ENCODE measurements around the gene C19orf38.

The C19orf38 gene

DNA sequence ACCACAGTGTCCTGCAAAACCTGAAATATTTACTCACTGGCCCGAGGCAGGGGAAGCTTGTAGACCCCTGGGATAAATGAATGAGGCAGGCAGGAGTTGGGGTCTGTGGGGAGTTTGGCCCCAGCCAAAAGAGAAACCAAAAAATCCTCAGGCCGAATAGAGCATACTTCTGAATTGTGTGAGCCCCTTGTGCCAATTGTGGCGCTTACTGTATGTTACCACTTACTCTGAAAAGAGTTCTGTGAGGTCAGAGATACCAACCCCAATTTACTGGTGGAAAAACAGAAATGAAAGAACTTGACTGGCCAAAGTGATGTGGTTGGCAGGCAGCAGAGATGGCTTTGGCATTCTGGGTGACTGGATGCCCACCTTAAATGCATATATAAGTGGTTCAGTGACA lies 30.0 kb downstream of the C19orf38 start:
- TF ChIP-seq, protein P1, sequence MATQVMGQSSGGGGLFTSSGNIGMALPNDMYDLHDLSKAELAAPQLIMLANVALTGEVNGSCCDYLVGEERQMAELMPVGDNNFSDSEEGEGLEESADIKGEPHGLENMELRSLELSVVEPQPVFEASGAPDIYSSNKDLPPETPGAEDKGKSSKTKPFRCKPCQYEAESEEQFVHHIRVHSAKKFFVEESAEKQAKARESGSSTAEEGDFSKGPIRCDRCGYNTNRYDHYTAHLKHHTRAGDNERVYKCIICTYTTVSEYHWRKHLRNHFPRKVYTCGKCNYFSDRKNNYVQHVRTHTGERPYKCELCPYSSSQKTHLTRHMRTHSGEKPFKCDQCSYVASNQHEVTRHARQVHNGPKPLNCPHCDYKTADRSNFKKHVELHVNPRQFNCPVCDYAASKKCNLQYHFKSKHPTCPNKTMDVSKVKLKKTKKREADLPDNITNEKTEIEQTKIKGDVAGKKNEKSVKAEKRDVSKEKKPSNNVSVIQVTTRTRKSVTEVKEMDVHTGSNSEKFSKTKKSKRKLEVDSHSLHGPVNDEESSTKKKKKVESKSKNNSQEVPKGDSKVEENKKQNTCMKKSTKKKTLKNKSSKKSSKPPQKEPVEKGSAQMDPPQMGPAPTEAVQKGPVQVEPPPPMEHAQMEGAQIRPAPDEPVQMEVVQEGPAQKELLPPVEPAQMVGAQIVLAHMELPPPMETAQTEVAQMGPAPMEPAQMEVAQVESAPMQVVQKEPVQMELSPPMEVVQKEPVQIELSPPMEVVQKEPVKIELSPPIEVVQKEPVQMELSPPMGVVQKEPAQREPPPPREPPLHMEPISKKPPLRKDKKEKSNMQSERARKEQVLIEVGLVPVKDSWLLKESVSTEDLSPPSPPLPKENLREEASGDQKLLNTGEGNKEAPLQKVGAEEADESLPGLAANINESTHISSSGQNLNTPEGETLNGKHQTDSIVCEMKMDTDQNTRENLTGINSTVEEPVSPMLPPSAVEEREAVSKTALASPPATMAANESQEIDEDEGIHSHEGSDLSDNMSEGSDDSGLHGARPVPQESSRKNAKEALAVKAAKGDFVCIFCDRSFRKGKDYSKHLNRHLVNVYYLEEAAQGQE (IDR thresholded peaks at IDR 0.05; ENCODE audit: insufficient replicate concordance, low read depth), result no peak
- TF ChIP-seq SPI1 (IDR thresholded peaks at IDR 0.05; ENCODE audit: borderline replicate concordance, low read depth) (no peak), POLR2AphosphoS5 (IDR thresholded peaks at IDR 0.05; ENCODE audit: low read depth) (no peak), GABPA (IDR thresholded peaks at IDR 0.05; ENCODE audit: low read depth) (no peak)
- TF ChIP-seq, protein P2, sequence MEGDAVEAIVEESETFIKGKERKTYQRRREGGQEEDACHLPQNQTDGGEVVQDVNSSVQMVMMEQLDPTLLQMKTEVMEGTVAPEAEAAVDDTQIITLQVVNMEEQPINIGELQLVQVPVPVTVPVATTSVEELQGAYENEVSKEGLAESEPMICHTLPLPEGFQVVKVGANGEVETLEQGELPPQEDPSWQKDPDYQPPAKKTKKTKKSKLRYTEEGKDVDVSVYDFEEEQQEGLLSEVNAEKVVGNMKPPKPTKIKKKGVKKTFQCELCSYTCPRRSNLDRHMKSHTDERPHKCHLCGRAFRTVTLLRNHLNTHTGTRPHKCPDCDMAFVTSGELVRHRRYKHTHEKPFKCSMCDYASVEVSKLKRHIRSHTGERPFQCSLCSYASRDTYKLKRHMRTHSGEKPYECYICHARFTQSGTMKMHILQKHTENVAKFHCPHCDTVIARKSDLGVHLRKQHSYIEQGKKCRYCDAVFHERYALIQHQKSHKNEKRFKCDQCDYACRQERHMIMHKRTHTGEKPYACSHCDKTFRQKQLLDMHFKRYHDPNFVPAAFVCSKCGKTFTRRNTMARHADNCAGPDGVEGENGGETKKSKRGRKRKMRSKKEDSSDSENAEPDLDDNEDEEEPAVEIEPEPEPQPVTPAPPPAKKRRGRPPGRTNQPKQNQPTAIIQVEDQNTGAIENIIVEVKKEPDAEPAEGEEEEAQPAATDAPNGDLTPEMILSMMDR (IDR thresholded peaks at IDR 0.05; ENCODE audit: insufficient read depth, low read length), result no peak
- no peak overlapping the region for H3K4me3 ChIP-seq (replicated peaks; ENCODE audit: insufficient read depth, low read length)
- no peak overlapping the region for H3K27ac ChIP-seq (replicated peaks)
- no peaks in the 10 kb centered on the region for H3K27me3 ChIP-seq (ENCODE audit: insufficient read depth, poor library complexity, severe bottlenecking)
- DNase-seq (ENCODE audit: low read depth in 1 of 2, low spot score in 1 of 2), result no peak

DNA sequence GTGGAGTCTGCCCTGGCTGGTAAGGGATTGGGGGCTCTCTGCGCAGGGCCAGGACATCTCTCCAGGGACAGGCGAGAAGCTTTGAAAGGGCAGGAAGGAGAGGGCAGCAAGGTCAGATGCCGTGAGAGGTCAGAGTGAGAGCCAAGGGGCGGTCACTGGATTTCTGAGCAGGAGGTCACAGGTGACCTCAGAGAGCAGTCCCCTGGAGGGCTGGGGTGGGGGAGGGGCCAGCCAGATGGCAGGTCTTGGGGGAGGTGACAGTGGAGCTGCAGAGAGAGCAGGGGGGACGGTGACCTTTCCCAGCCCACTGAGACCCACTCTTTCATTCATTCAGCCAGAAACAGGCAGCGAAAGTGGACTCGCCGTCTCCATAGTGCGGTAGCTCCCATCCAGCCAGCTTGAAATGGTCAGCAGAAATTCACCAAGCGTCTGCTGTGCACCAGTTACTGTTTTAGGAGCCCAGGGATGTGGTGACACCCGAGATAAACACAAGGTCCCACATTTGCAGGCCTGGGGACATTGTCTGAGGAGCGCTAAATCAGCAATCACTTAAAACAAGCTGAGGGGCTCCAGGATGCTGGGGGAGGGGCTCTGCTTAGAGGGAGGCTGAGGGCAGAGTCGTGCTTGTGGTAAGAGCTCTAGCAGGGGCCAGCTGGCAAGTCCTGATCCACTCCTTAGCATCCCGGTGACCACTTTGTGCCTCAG lies 33.3 kb downstream of the C19orf38 start:
- Histone ChIP-seq H3K27ac (replicated peaks) (no peak overlapping the region), H3K4me3 (replicated peaks; ENCODE audit: insufficient read depth, low read length) (no peak overlapping the region), H3K27me3 (ENCODE audit: insufficient read depth, poor library complexity, severe bottlenecking) (no peaks in the 10 kb centered on the region)
- TF ChIP-seq POLR2AphosphoS5 (IDR thresholded peaks at IDR 0.05; ENCODE audit: low read depth) (no peak), GABPA (IDR thresholded peaks at IDR 0.05; ENCODE audit: low read depth) (no peak), SPI1 (IDR thresholded peaks at IDR 0.05; ENCODE audit: borderline replicate concordance, low read depth) (no peak)
- TF ChIP-seq, protein P2 (IDR thresholded peaks at IDR 0.05; ENCODE audit: insufficient read depth, low read length), result no peak
- TF ChIP-seq, protein P1 (IDR thresholded peaks at IDR 0.05; ENCODE audit: insufficient replicate concordance, low read depth), result no peak
- DNase-seq (ENCODE audit: low read depth in 1 of 2, low spot score in 1 of 2), result no peak

DNA sequence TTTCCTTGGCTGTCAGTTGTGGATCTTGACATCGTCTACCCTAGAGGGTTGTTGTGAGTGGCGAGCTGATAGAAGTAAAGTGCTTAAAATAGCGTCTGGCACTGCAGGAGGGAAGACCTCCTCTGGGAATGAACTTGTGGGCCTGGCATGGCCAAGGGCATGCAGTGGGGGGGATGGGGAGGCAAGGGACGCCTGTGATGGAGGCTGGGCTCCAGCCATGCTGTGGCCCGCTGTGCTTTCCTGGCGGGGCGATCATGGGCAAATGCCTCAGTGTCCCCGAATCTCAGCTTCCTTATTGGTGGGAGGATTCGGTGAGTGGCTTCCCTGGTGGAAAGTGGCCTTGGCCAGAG lies 33.9 kb downstream of the C19orf38 start:
- no peak for TF ChIP-seq POLR2AphosphoS5 (IDR thresholded peaks at IDR 0.05; ENCODE audit: low read depth)
- no peak for TF ChIP-seq SPI1 (IDR thresholded peaks at IDR 0.05; ENCODE audit: borderline replicate concordance, low read depth)
- TF ChIP-seq, protein P1 (IDR thresholded peaks at IDR 0.05; ENCODE audit: insufficient replicate concordance, low read depth), result no peak
- TF ChIP-seq, protein P2 (IDR thresholded peaks at IDR 0.05; ENCODE audit: insufficient read depth, low read length), result no peak
- TF ChIP-seq GABPA (IDR thresholded peaks at IDR 0.05; ENCODE audit: low read depth), result no peak
- no peak for DNase-seq (ENCODE audit: low read depth in 1 of 2, low spot score in 1 of 2)
- Histone ChIP-seq H3K27ac (replicated peaks) (no peak overlapping the region), H3K27me3 (ENCODE audit: insufficient read depth, poor library complexity, severe bottlenecking) (no peaks in the 10 kb centered on the region), H3K4me3 (replicated peaks; ENCODE audit: insufficient read depth, low read length) (no peak overlapping the region)

Measured in HL-60 (cell line).